OCI-LY3 (cell line): ENCODE data around the gene PARN.

Experiments used
- EZH2phosphoT487 ChIP-seq: fragments of 200-600 bp; shearing (Covaris generic); IDR thresholded peaks from 2 replicates; pipeline ENCODE4 v1.6.1; 2018; ENCODE audit warnings: antibody characterized with exemption, mixed run types, low read depth
- TF ChIP-seq, protein P1 (sequence below): fragments of 200-600, 300-600 bp; sonication (generic); IDR thresholded peaks from 2 replicates; pipeline ENCODE4 v1.5.1; 2014; ENCODE audit warnings: antibody characterized with exemption, low read length, low read depth

- TF ChIP-seq, protein P1, sequence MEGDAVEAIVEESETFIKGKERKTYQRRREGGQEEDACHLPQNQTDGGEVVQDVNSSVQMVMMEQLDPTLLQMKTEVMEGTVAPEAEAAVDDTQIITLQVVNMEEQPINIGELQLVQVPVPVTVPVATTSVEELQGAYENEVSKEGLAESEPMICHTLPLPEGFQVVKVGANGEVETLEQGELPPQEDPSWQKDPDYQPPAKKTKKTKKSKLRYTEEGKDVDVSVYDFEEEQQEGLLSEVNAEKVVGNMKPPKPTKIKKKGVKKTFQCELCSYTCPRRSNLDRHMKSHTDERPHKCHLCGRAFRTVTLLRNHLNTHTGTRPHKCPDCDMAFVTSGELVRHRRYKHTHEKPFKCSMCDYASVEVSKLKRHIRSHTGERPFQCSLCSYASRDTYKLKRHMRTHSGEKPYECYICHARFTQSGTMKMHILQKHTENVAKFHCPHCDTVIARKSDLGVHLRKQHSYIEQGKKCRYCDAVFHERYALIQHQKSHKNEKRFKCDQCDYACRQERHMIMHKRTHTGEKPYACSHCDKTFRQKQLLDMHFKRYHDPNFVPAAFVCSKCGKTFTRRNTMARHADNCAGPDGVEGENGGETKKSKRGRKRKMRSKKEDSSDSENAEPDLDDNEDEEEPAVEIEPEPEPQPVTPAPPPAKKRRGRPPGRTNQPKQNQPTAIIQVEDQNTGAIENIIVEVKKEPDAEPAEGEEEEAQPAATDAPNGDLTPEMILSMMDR: no peak
- TF ChIP-seq EZH2phosphoT487: no peak
These were observed 174.5 kb downstream of the PARN start for GRCh38 chr16:14455573-14455972.
